MG63 (cell line): ENCODE measurements around the gene PAQR6. TPM values are rescaled to one million over a fixed set of nuclear protein-coding genes. Genes with fewer than 3 reads are reported as not detected.
A peak's percentile ranks its signal among the peaks of the same experiment; 100 is the strongest.

ENCODE experiments used
- DNase-seq: peaks from one replicate; pipeline ENCODE4 v3.0.0-alpha.2; 2020
- H3K27me3 ChIP-seq: fragments of 250-450 bp; sonication (Bioruptor Pico); 2 replicates; pipeline ENCODE4 v1.5.1; 2020; ENCODE audit warnings: mild to moderate bottlenecking, moderate library complexity
- H3K36me3 ChIP-seq: fragments of 250-450 bp; sonication (Bioruptor Pico); 2 replicates; pipeline ENCODE4 v1.5.1; 2020; ENCODE audit warnings: mild to moderate bottlenecking, moderate library complexity
- H3K4me3 ChIP-seq: fragments of 250-450 bp; sonication (Bioruptor Pico); 2 replicates; pipeline ENCODE4 v1.5.1; 2020; ENCODE audit warnings: mild to moderate bottlenecking, moderate library complexity
- H3K9me3 ChIP-seq: fragments of 250-450 bp; sonication (Bioruptor Pico); 2 replicates; pipeline ENCODE4 v1.5.1; 2020; ENCODE audit warnings: mild to moderate bottlenecking, moderate library complexity
- total RNA-seq: library from RNA; depleted of rRNA; stranded (reverse); fragments of >200 nt; shearing (Covaris generic); gene quantifications from 2 replicates; pipeline ENCODE4 v1.2.3, GENCODE V29; 2014; ENCODE audit warnings: low replicate concordance

PAQR6 gene
- total RNA-seq, 1 experiment from 2014 or later, result 0.59 TPM

DNA sequence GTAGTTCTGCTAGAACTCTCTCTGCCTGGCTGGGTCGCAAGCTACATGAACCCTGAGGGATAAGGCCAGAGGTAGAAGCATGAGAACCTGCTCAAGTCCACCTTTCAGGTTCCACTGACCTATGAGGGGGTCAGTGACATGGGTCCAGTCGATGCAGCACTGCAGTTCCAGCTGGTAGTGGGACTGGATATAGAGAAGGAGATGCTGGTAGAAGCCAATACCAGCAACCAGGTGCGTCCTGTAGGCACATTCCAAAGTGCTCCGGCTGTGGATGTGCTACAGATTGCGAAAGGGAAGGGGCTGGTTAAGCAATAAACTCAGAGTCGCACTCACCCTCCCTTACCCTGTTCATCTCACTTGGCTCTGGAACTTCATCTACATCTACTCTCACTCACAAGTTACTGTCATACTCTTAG lies 29.1 kb upstream of the PAQR6 start:
- no peaks in the 10 kb centered on the region for H3K27me3 ChIP-seq
- no peaks in the 10 kb centered on the region for H3K9me3 ChIP-seq
- DNase-seq, result no peak
- no peak overlapping the region for H3K4me3 ChIP-seq
- peaks cover 84% of the 10 kb centered on the region for H3K36me3 ChIP-seq

- H3K4me3 ChIP-seq, result no peak overlapping the region
- DNase-seq, result no peak
- no peaks in the 10 kb centered on the region for H3K27me3 ChIP-seq
- no peaks in the 10 kb centered on the region for H3K9me3 ChIP-seq
- H3K36me3 ChIP-seq, result peaks cover 85% of the 10 kb centered on the region
Observed at GRCh38 chr1:156276532-156276931, 28.7 kb upstream of the PAQR6 start.

DNA sequence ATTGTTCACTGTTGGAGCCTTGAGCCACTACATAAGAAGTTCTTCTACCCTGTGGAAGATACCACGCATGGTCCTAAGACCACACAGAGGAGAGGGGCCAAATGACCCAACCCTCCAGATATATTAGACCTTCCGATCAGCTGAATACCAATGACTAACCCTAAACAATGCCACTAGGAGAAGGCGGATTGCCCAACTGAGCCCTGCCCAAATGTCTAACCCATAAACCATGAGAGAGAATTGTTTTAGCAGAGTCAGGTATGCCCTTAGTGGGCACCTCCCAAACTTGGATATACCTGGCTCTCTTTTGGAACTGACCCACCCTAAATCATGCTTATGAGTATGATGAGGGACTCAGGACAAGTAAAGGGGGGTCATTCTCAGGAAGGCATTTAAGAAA lies 22.5 kb upstream of the PAQR6 start:
- Histone ChIP-seq H3K9me3 (no peaks in the 10 kb centered on the region), H3K27me3 (no peaks in the 10 kb centered on the region), H3K4me3 (no peak overlapping the region), H3K36me3 (peaks cover 87% of the 10 kb centered on the region)
- no peak for DNase-seq

GRCh38 chr1:156268336-156268735 lies 20.5 kb upstream of the PAQR6 start:
- no peak for DNase-seq

GRCh38 chr1:156266051-156266450 lies 18.2 kb upstream of the PAQR6 start:
- DNase-seq, result no peak
- Histone ChIP-seq H3K4me3 (no peak overlapping the region), H3K9me3 (no peaks in the 10 kb centered on the region), H3K27me3 (no peaks in the 10 kb centered on the region), H3K36me3 (peaks cover 88% of the 10 kb centered on the region)

More at GRCh38 chr1:156268336-156268735, 20.5 kb upstream of the PAQR6 start:
- Histone ChIP-seq H3K4me3 (no peak overlapping the region), H3K27me3 (no peaks in the 10 kb centered on the region), H3K36me3 (peaks cover 86% of the 10 kb centered on the region), H3K9me3 (no peaks in the 10 kb centered on the region)

DNA sequence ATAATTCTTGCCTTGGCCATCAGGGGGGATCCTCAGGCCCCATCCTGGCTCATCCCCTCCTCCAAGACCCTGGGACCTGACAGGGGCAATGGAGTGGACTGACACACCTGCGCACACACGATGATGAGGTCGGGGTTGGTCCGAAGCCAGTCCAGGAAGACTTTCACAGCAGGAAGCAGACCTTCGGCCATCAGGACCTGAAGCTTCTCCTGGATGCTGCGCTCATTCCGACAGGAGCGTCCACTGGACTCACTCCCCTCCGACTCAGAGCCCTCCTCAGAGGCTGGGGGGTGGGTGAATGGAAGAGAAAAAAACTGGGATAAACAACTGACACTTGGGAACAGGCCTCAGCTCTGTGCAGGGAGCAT lies 15.4 kb upstream of the PAQR6 start:
- no peaks in the 10 kb centered on the region for H3K27me3 ChIP-seq
- no peaks in the 10 kb centered on the region for H3K9me3 ChIP-seq
- no peak overlapping the region for H3K4me3 ChIP-seq
- peaks cover 93% of the 10 kb centered on the region for H3K36me3 ChIP-seq
- peak; percentile 60 for DNase-seq

- H3K36me3 ChIP-seq, result peaks cover 93% of the 10 kb centered on the region
- no peaks in the 10 kb centered on the region for H3K27me3 ChIP-seq
- peak; percentile 91 for DNase-seq
- H3K4me3 ChIP-seq, result no peak overlapping the region
- no peaks in the 10 kb centered on the region for H3K9me3 ChIP-seq
Observed at GRCh38 chr1:156262461-156263287, 14.8 kb upstream of the PAQR6 start.

- no peak overlapping the region for H3K4me3 ChIP-seq
- H3K36me3 ChIP-seq, result peaks cover 90% of the 10 kb centered on the region
- no peak for DNase-seq
- H3K9me3 ChIP-seq, result no peaks in the 10 kb centered on the region
- no peaks in the 10 kb centered on the region for H3K27me3 ChIP-seq
Observed at GRCh38 chr1:156260896-156261295, 13.0 kb upstream of the PAQR6 start.

DNA sequence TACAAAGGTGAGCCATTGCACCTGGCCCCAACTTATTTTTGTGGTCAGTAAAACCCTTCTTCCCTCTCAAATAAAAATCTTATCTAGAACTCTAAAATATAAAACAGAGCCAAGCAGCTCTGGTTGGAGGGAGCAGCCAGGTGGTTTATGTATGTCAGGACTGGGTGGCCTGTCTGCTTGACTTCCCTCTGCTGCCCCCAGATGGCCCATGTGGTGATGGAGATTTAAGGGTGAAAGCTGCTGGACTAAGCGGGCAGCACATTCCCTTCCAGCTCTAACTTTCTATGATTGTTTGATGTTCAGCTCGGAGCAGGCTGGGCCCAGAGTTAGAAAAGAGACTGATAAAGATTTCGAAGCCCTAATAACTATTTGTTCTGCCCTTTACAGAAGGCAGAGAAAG lies 11.9 kb upstream of the PAQR6 start:
- Histone ChIP-seq H3K4me3 (no peak overlapping the region), H3K9me3 (no peaks in the 10 kb centered on the region), H3K36me3 (peaks cover 92% of the 10 kb centered on the region), H3K27me3 (no peaks in the 10 kb centered on the region)
- no peak for DNase-seq

- Histone ChIP-seq H3K4me3 (no peak overlapping the region), H3K9me3 (no peaks in the 10 kb centered on the region), H3K36me3 (peaks cover 94% of the 10 kb centered on the region), H3K27me3 (no peaks in the 10 kb centered on the region)
- no peak for DNase-seq
Observed at GRCh38 chr1:156258859-156259258, 11.0 kb upstream of the PAQR6 start.

DNA sequence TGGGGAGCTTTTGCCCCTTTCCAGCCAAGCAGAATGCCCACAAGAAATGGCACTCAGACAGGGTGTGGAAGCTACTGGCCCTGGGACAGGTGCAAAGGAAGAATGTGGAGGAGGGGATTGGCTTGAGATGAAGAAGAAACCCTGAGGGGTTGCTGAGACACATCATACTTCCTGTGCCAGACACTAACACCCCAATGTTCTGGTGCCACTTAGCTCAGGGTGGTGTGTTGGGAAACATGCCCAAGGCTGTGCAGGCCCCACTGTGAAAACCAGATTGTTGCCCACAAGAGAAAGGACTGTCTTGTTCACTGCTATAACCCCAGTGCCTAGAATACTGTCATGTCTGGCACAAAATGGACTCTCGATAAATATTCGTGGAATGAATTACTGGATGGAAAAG lies 9.9 kb upstream of the PAQR6 start:
- no peak for DNase-seq
- Histone ChIP-seq H3K4me3 (no peak overlapping the region), H3K9me3 (no peaks in the 10 kb centered on the region), H3K36me3 (peaks cover 95% of the 10 kb centered on the region), H3K27me3 (no peaks in the 10 kb centered on the region)

DNA sequence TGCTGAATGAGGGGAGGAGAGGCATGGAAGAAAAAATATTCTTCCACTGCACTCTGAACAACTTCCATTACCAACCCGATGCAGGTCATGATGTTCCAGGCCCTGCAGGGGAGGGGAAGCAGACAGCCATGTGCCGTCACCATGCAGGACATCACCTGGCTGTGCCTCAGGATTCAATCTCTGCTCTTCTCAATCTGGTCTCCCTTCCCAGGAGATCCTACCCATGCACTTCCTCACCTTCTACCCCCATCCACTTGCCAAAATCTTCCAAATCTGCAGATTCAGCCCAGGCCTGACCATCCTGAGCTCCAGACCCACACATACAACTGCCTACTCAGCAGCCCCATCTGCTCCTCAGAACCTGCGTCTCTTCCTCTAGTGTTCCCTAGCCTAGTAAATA lies 5.8 kb upstream of the PAQR6 start:
- Histone ChIP-seq H3K9me3 (no peaks in the 10 kb centered on the region), H3K4me3 (no peak overlapping the region), H3K27me3 (no peaks in the 10 kb centered on the region), H3K36me3 (peaks cover 94% of the 10 kb centered on the region)
- no peak for DNase-seq

DNA sequence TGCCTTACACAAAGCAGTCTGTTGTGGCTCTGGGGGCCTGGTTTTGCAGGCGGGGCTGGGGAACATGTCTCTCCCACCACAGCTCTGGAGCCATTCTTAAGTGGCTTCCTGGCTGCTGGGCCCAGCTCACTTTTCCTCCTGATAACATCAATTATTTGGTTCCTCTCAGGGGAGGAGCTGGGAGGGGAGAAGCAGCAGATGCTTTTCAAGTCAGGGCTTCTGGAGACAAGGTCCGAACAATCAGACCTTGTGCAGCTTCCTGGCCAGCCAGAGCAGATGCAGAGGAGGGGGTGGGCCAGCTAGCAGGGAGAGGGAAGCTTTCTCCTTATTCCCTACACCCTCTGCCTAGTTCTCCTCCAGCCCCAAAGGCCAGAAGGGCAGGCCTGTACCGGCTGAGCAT lies 3.7 kb upstream of the PAQR6 start:
- H3K36me3 ChIP-seq, result peaks cover 73% of the 10 kb centered on the region
- DNase-seq, result no peak
- no peaks in the 10 kb centered on the region for H3K9me3 ChIP-seq
- no peak overlapping the region for H3K4me3 ChIP-seq
- H3K27me3 ChIP-seq, result no peaks in the 10 kb centered on the region

GRCh38 chr1:156249593-156249992 lies 1.7 kb upstream of the PAQR6 start:
- no peak overlapping the region for H3K4me3 ChIP-seq
- H3K36me3 ChIP-seq, result peaks cover 56% of the 10 kb centered on the region
- DNase-seq, result no peak
- no peaks in the 10 kb centered on the region for H3K27me3 ChIP-seq
- H3K9me3 ChIP-seq, result no peaks in the 10 kb centered on the region

- Histone ChIP-seq H3K27me3 (no peaks in the 10 kb centered on the region), H3K4me3 (no peak overlapping the region), H3K36me3 (peaks cover 43% of the 10 kb centered on the region), H3K9me3 (no peaks in the 10 kb centered on the region)
- DNase-seq, result no peak
Observed at GRCh38 chr1:156248323-156248683, 447 bp upstream of the PAQR6 start.

DNA sequence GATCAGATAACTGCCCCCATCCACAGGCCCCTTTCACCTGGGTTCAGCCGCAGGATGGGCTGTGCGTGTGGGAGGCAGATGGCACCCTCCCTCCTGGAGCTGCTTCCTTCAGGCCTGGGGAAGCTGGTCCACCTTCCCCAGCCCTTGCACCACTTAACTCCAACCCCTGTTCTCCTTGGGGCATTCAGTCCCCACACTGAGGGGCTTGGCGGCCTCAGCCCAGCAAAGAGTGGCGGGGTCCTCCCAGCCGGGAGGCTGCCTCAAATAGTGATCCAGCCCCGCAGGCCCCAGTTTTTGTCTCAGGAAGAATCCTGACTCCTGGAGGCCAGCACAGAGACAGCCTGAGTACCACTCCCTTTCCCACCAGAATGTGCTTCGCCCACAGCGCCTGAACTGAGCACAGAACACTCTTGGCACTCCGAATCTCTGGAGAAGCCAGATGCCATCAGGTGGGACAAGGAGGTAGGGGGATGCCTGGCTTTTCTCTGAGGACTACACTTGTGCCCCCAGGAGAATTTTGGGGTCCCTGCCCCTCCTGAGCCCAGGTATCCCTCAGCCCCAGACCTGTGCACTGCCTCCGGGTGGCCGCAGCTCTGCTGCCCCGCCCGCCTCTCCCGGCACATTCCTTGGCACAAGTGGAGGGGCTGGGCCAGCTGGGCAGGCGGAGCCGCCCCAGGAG lies 936 bp downstream of the PAQR6 start:
- Histone ChIP-seq H3K9me3 (no peaks in the 10 kb centered on the region), H3K27me3 (no peaks in the 10 kb centered on the region), H3K36me3 (peaks cover 29% of the 10 kb centered on the region), H3K4me3 (no peak overlapping the region)
- peak; percentile 56 for DNase-seq

DNA sequence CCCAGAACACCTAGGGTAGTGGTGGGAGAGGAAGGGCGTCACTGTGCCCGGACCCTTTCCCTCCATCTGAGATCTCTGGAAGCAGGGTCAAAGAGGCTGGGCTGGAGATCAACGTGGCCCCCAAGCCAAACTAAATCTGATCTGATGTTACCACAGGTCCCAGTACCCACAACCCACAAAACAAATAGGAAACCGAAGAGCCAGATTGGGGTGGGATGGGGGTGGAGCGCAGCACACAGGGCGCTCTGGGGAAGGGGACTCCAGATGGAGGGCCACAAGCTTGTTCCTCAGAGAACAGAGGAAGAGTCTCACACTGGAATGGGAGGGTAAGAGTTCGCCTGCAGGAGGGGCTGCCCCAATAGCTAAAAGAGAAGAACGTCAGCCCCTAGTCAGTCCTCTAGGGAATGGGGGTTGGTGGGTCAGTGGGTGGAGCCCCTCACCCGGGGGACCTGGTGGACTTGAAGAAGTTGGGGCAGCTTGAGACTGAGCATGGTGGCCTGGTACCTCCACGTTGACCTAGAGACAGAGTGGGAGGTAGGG lies 1.5 kb downstream of the PAQR6 start:
- no peak for DNase-seq
- no peaks in the 10 kb centered on the region for H3K27me3 ChIP-seq

More for the DNA sequence above, 1.5 kb downstream of the PAQR6 start:
- no peak overlapping the region for H3K4me3 ChIP-seq
- peaks cover 23% of the 10 kb centered on the region for H3K36me3 ChIP-seq
- H3K9me3 ChIP-seq, result no peaks in the 10 kb centered on the region
